Smooth muscle cell (in vitro differentiated cells): Measurements from ENCODE around the gene IL17RE. TPM values are rescaled to one million over a fixed set of nuclear protein-coding genes. Genes with fewer than 3 reads are reported as not detected.
"Not testable (repeated sequence)": the region's sequence is repeated elsewhere in the genome, so short reads cannot be mapped to it uniquely, and the experiment has no call there.

Source experiments
- DNase-seq: peaks from one replicate; lab custom pipeline; 2025; ENCODE audit not compliant: unreplicated experiment; lab: John Stamatoyannopoulos, UW
- H2AFZ ChIP-seq: fragments of 200-600 bp; sonication (generic); 2 replicates; pipeline ENCODE4 v1.6.0; 2016; ENCODE audit warnings: antibody characterized with exemption, low read depth, mild to moderate bottlenecking
- H3F3A ChIP-seq: fragments of 200-600 bp; sonication (generic); 2 replicates; pipeline ENCODE4 v1.6.0; 2017; ENCODE audit warnings: antibody characterized with exemption, low read depth
- H3K27ac ChIP-seq: fragments of 200-600 bp; sonication (generic); 2 replicates; pipeline ENCODE4 v1.5.1; 2016; ENCODE audit warnings: low read depth, mild to moderate bottlenecking
- H3K27me3 ChIP-seq: fragments of 200-600 bp; sonication (generic); 2 replicates; pipeline ENCODE4 v1.6.1; 2016; ENCODE audit warnings: low read depth, mild to moderate bottlenecking
- H3K36me3 ChIP-seq: fragments of 200-600 bp; sonication (generic); 2 replicates; pipeline ENCODE4 v1.5.1; 2016; ENCODE audit warnings: low read depth
- H3K4me1 ChIP-seq: fragments of 200-600 bp; sonication (generic); 2 replicates; pipeline ENCODE4 v1.5.1; 2016; ENCODE audit warnings: low read depth
- H3K4me2 ChIP-seq: fragments of 200-600 bp; sonication (generic); 2 replicates; pipeline ENCODE4 v1.6.0; 2016; ENCODE audit warnings: mild to moderate bottlenecking
- H3K4me3 ChIP-seq: fragments of 200-600 bp; sonication (generic); 2 replicates; pipeline ENCODE4 v1.5.1; 2016; ENCODE audit warnings: mild to moderate bottlenecking
- H3K79me2 ChIP-seq: fragments of 200-600 bp; sonication (generic); 2 replicates; pipeline ENCODE4 v1.6.0; 2016; ENCODE audit warnings: low read depth, mild to moderate bottlenecking
- H3K9ac ChIP-seq: fragments of 200-600 bp; sonication (generic); 2 replicates; pipeline ENCODE4 v1.6.0; 2016; ENCODE audit warnings: low read depth
- H3K9me3 ChIP-seq: fragments of 200-600 bp; sonication (generic); replicated peaks from 2 replicates; pipeline ENCODE4 v1.5.1; 2016; ENCODE audit warnings: low read depth
- H4K20me1 ChIP-seq: fragments of 200-600 bp; sonication (generic); 2 replicates; pipeline ENCODE4 v1.6.0; 2016; ENCODE audit warnings: low read depth
- CTCF ChIP-seq: fragments of 200-600 bp; sonication (generic); IDR thresholded peaks from 2 replicates; pipeline ENCODE4 v1.5.1; 2017; ENCODE audit warnings: borderline replicate concordance, mild to moderate bottlenecking, antibody characterized with exemption; ENCODE audit not compliant: insufficient read depth, poor library complexity, severe bottlenecking
- WGBS: methylation state at CpG from one replicate; pipeline ENCODE4 v1.1.7; 2016; ENCODE audit warnings: low lambda C conversion rate; 5-methylcytosine and 5-hydroxymethylcytosine counted together
- polyA plus RNA-seq: library from polyadenylated mRNA; unstranded; fragments of >200 nt; fragmentation: Nextera tagmentation; extraction: Ambion mirVana; gene quantifications from 2 replicates; pipeline ENCODE4 v1.2.1, GENCODE V29; 2016
- total RNA-seq: library from RNA; depleted of rRNA; stranded (reverse); fragments of >200 nt; gene quantifications from 2 replicates; pipeline ENCODE4 v1.2.3, GENCODE V29; 2014

IL17RE gene
- total and polyA plus RNA-seq, 2 experiments from 2014 or later: 0.32 to 4.9 TPM

- no peaks in the 10 kb centered on the region for H3K27me3 ChIP-seq
- no peaks in the 10 kb centered on the region for H3F3A ChIP-seq
- no peak overlapping the region for H3K27ac ChIP-seq
- H4K20me1 ChIP-seq: no peaks in the 10 kb centered on the region
- no peak for DNase-seq
- no peaks in the 10 kb centered on the region for H3K36me3 ChIP-seq
- no peaks in the 10 kb centered on the region for H3K79me2 ChIP-seq
- no peak overlapping the region for H3K4me2 ChIP-seq
- H3K9ac ChIP-seq: no peak overlapping the region
- no peak overlapping the region for H2AFZ ChIP-seq
- peaks cover 15% of the 10 kb centered on the region for H3K4me1 ChIP-seq
- no peak for TF ChIP-seq CTCF
- WGBS: 98% methylated on average over 5 of the region's 5 CpGs
- H3K9me3 ChIP-seq: no peaks in the 10 kb centered on the region
- no peak overlapping the region for H3K4me3 ChIP-seq
Measured at GRCh38 chr3:9935966-9936510, 33.4 kb downstream of the IL17RE start.

GRCh38 chr3:9937486-9938238, 35.0 kb downstream of the IL17RE start:
- Histone ChIP-seq H3K4me3 (no peak overlapping the region), H4K20me1 (no peaks in the 10 kb centered on the region), H3K27me3 (no peaks in the 10 kb centered on the region), H3K4me2 (no peak overlapping the region), H3K27ac (no peak overlapping the region), H3K79me2 (no peaks in the 10 kb centered on the region), H3K9me3 (no peaks in the 10 kb centered on the region), H3K36me3 (no peaks in the 10 kb centered on the region), H3K4me1 (peaks cover 15% of the 10 kb centered on the region), H3F3A (no peaks in the 10 kb centered on the region), H3K9ac (no peak overlapping the region), H2AFZ (no peak overlapping the region)
- WGBS: 94% methylated on average over 13 of the region's 13 CpGs
- TF ChIP-seq CTCF: no peak
- no peak for DNase-seq

- no peak overlapping the region for H3K4me3 ChIP-seq
- no peaks in the 10 kb centered on the region for H3K79me2 ChIP-seq
- H4K20me1 ChIP-seq: no peaks in the 10 kb centered on the region
- H3K27ac ChIP-seq: no peak overlapping the region
- no peak for DNase-seq
- H2AFZ ChIP-seq: no peak overlapping the region
- no peaks in the 10 kb centered on the region for H3K9me3 ChIP-seq
- peaks cover 9% of the 10 kb centered on the region for H3K4me1 ChIP-seq
- H3K27me3 ChIP-seq: no peaks in the 10 kb centered on the region
- H3F3A ChIP-seq: no peaks in the 10 kb centered on the region
- no peak overlapping the region for H3K4me2 ChIP-seq
- no peak for TF ChIP-seq CTCF
- WGBS: 95% methylated on average over 2 of the region's 2 CpGs
- H3K9ac ChIP-seq: no peak overlapping the region
- H3K36me3 ChIP-seq: no peaks in the 10 kb centered on the region
Measured at GRCh38 chr3:9938966-9939365, 36.3 kb downstream of the IL17RE start.

- not testable (repeated sequence) for DNase-seq, H3K4me2 ChIP-seq, H3K27me3 ChIP-seq, H3K79me2 ChIP-seq, H3K9ac ChIP-seq, H3K36me3 ChIP-seq, H3K4me1 ChIP-seq, H4K20me1 ChIP-seq, H3K4me3 ChIP-seq, H2AFZ ChIP-seq, H3K9me3 ChIP-seq, H3F3A ChIP-seq, H3K27ac ChIP-seq
- over 99% methylated on average over 32 of the region's 32 CpGs for WGBS
Measured at GRCh38 chr3:9939906-9940305, 37.3 kb downstream of the IL17RE start.
